ENCODE measurements around the gene C11orf42.

Gene C11orf42

DNA sequence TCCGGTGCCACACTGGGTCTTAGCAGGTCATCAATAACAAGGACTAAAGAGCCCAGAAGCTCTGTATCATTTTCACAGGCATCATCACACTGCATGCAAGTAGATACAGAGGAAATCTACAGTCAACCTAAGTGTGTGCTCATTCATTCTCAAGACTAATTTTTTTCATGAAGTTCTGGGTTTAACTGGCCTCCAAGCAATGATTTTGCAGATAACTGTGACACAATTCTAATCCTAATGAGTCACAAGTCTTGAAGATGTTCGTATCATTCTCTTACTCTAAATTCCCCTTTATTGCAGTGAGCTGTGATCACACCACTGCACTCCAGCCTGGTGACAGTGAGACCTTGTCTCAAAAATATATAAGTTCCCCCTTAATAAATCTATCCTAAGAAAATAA lies 3.9 kb upstream of the C11orf42 start:
- H3K9me3 ChIP-seq (ENCODE audit: control insufficient read depth in 1 of 2, low read length in 2 of 2): no peaks in the 10 kb centered on the region
- no peaks in the 10 kb centered on the region for H3K27me3 ChIP-seq (ENCODE audit: control insufficient read depth in 1 of 2, insufficient read depth in 2 of 2, low read length in 2 of 2)
- no peak overlapping the region for H3K4me3 ChIP-seq (ENCODE audit: low read depth in 1 of 2, low read length in 2 of 2)
- no peak overlapping the region for H3K9ac ChIP-seq (ENCODE audit: low read depth in 1 of 2, low read length in 2 of 2)
- H3K27ac ChIP-seq (ENCODE audit: low read depth, low read length): no peak overlapping the region
- peaks cover 0 to 31% of the 10 kb centered on the region in 2 donors for H3K36me3 ChIP-seq (ENCODE audit: control insufficient read depth in 1 of 2, insufficient read depth in 2 of 2, low read length in 2 of 2)
- H3K4me1 ChIP-seq (ENCODE audit: control insufficient read depth in 1 of 2, insufficient read depth in 2 of 2, low read length in 2 of 2): no peaks in the 10 kb centered on the region

- H3K9me3 ChIP-seq (ENCODE audit: control insufficient read depth in 1 of 2, low read length in 2 of 2): no peaks in the 10 kb centered on the region
- H3K9ac ChIP-seq (ENCODE audit: low read depth in 1 of 2, low read length in 2 of 2): no peak overlapping the region
- H3K4me3 ChIP-seq (ENCODE audit: low read depth in 1 of 2, low read length in 2 of 2): no peak overlapping the region
- H3K27me3 ChIP-seq (ENCODE audit: control insufficient read depth in 1 of 2, insufficient read depth in 2 of 2, low read length in 2 of 2): no peaks in the 10 kb centered on the region
- H3K36me3 ChIP-seq (ENCODE audit: control insufficient read depth in 1 of 2, insufficient read depth in 2 of 2, low read length in 2 of 2): peaks cover 4 to 36% of the 10 kb centered on the region in 2 donors
- H3K4me1 ChIP-seq (ENCODE audit: control insufficient read depth in 1 of 2, insufficient read depth in 2 of 2, low read length in 2 of 2): no peaks in the 10 kb centered on the region
- H3K27ac ChIP-seq (ENCODE audit: low read depth, low read length): no peak overlapping the region
Measured at GRCh38 chr11:6202041-6202440, 3.3 kb upstream of the C11orf42 start.

GRCh38 chr11:6203327-6203726 lies 2.0 kb upstream of the C11orf42 start:
- no peak overlapping the region for H3K4me3 ChIP-seq (ENCODE audit: low read depth in 1 of 2, low read length in 2 of 2)
- H3K27ac ChIP-seq (ENCODE audit: low read depth, low read length): no peak overlapping the region
- no peaks in the 10 kb centered on the region for H3K27me3 ChIP-seq (ENCODE audit: control insufficient read depth in 1 of 2, insufficient read depth in 2 of 2, low read length in 2 of 2)
- no peak overlapping the region for H3K9ac ChIP-seq (ENCODE audit: low read depth in 1 of 2, low read length in 2 of 2)
- H3K9me3 ChIP-seq (ENCODE audit: control insufficient read depth in 1 of 2, low read length in 2 of 2): no peaks in the 10 kb centered on the region
- H3K4me1 ChIP-seq (ENCODE audit: control insufficient read depth in 1 of 2, insufficient read depth in 2 of 2, low read length in 2 of 2): no peaks in the 10 kb centered on the region
- H3K36me3 ChIP-seq (ENCODE audit: control insufficient read depth in 1 of 2, insufficient read depth in 2 of 2, low read length in 2 of 2): peaks cover 10 to 48% of the 10 kb centered on the region in 2 donors

DNA sequence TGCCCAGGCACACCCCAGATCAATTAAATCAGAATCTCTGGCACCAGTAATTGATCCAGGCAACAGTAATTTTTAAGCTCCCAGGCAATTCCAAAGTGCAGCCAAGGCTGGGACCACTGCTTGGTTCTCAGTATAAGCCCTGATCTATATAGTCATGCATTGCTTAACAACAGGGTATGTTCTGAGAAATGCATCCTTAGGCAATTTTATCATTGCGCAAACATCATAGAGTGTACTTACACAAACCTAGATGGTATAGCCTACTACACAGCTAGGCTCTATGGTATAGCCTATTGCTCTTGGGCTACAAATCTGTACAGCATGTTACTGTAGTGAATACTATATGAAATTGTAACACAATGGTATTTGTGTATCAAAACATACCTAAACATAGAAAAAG lies 651 bp upstream of the C11orf42 start:
- no peaks in the 10 kb centered on the region for H3K9me3 ChIP-seq (ENCODE audit: control insufficient read depth in 1 of 2, low read length in 2 of 2)
- H3K4me1 ChIP-seq (ENCODE audit: control insufficient read depth in 1 of 2, insufficient read depth in 2 of 2, low read length in 2 of 2): no peaks in the 10 kb centered on the region
- no peak overlapping the region for H3K9ac ChIP-seq (ENCODE audit: low read depth in 1 of 2, low read length in 2 of 2)
- H3K27ac ChIP-seq (ENCODE audit: low read depth, low read length): no peak overlapping the region
- no peaks in the 10 kb centered on the region for H3K27me3 ChIP-seq (ENCODE audit: control insufficient read depth in 1 of 2, insufficient read depth in 2 of 2, low read length in 2 of 2)
- peaks cover 10 to 54% of the 10 kb centered on the region in 2 donors for H3K36me3 ChIP-seq (ENCODE audit: control insufficient read depth in 1 of 2, insufficient read depth in 2 of 2, low read length in 2 of 2)
- no peak overlapping the region for H3K4me3 ChIP-seq (ENCODE audit: low read depth in 1 of 2, low read length in 2 of 2)

GRCh38 chr11:6206456-6207180 lies 1.3 kb downstream of the C11orf42 start:
- Histone ChIP-seq H3K36me3 (ENCODE audit: control insufficient read depth in 1 of 2, insufficient read depth in 2 of 2, low read length in 2 of 2) (peaks cover 10 to 72% of the 10 kb centered on the region in 2 donors), H3K9me3 (ENCODE audit: control insufficient read depth in 1 of 2, low read length in 2 of 2) (no peaks in the 10 kb centered on the region), H3K4me1 (ENCODE audit: control insufficient read depth in 1 of 2, insufficient read depth in 2 of 2, low read length in 2 of 2) (no peaks in the 10 kb centered on the region), H3K27ac (ENCODE audit: low read depth, low read length) (no peak overlapping the region), H3K9ac (ENCODE audit: low read depth in 1 of 2, low read length in 2 of 2) (no peak overlapping the region), H3K27me3 (ENCODE audit: control insufficient read depth in 1 of 2, insufficient read depth in 2 of 2, low read length in 2 of 2) (no peaks in the 10 kb centered on the region), H3K4me3 (ENCODE audit: low read depth in 1 of 2, low read length in 2 of 2) (no peak overlapping the region)

DNA sequence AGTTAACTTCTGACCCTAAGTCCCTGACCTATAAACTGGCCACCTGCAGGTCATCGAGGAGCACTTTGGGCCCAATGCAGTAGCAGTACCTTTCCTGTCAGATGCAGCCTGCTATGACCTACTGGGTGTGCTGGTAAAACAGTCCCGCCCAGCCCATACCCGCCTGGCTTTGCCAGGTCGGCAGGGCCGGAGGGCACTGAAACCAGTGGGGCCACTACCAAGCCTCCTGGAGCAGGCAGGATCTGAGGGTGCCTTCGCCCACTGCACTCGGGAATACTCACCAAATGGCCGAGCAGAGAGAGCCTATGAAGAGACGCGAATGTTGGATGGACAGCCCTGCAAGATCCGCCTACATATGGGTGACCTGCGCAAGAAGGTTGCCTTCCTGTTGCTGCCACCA lies 4.4 kb downstream of the C11orf42 start:
- Histone ChIP-seq H3K27ac (ENCODE audit: low read depth, low read length) (no peak overlapping the region), H3K4me3 (ENCODE audit: low read depth in 1 of 2, low read length in 2 of 2) (no peak overlapping the region), H3K36me3 (ENCODE audit: control insufficient read depth in 1 of 2, insufficient read depth in 2 of 2, low read length in 2 of 2) (peaks cover 37 to 88% of the 10 kb centered on the region in 2 donors), H3K9me3 (ENCODE audit: control insufficient read depth in 1 of 2, low read length in 2 of 2) (no peaks in the 10 kb centered on the region), H3K9ac (ENCODE audit: low read depth in 1 of 2, low read length in 2 of 2) (no peak overlapping the region), H3K27me3 (ENCODE audit: control insufficient read depth in 1 of 2, insufficient read depth in 2 of 2, low read length in 2 of 2) (no peaks in the 10 kb centered on the region), H3K4me1 (ENCODE audit: control insufficient read depth in 1 of 2, insufficient read depth in 2 of 2, low read length in 2 of 2) (no peaks in the 10 kb centered on the region)

DNA sequence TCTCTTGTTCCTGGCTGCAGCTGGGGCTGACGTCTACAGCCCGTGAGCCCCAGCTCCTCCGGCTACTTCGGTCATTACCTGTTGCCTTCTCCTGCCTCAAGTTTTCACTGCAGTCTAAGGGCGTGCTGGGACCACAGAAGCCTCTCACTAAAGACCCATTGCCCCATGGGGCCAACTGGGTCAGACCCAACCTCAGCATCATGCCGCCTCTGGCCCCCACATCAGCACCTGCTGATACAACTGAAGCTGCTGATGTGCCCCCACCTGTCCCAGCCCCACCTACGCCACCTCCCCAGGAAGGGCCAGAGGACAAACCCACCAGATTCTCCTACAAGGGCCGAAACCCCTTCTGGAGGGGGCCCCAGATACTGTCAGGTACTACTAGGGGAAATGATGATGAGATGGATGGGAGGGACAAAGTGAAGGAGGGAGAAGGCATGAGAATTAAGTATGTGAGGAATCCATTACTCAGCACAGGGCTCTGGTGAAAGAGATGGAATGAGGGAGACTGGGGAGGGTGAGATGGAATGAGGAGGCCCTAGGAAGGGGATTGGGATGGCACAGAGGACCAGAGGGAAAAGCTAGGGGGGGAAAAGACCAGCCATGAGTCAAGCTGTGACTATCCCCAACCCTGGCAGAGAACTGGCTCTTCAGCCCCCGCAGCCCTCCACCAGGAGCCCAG lies 5.1 kb downstream of the C11orf42 start:
- Histone ChIP-seq H3K27me3 (ENCODE audit: control insufficient read depth in 1 of 2, insufficient read depth in 2 of 2, low read length in 2 of 2) (no peaks in the 10 kb centered on the region), H3K36me3 (ENCODE audit: control insufficient read depth in 1 of 2, insufficient read depth in 2 of 2, low read length in 2 of 2) (peaks cover 42 to 88% of the 10 kb centered on the region in 2 donors), H3K4me1 (ENCODE audit: control insufficient read depth in 1 of 2, insufficient read depth in 2 of 2, low read length in 2 of 2) (no peaks in the 10 kb centered on the region)

DNA sequence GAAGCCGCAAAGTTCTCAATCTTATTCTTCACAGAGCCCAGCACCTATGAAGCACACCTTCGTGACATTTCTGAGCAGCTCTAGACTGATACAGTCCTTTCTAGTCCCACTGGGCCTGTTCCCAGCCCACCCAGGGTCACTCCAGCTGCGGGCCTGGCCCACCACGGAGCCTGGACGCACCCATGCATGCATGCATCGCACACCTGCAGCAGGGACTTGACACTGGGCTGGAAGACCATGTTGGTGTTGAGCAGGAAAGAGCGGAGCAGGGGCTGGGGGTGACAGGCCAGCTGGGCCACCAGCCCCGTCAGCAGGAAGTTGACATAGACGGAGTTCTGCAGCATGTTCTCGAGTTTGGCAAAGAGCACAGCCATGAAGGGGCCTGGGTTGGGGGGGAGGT lies 9.2 kb downstream of the C11orf42 start:
- Histone ChIP-seq H3K36me3 (ENCODE audit: control insufficient read depth in 1 of 2, insufficient read depth in 2 of 2, low read length in 2 of 2) (peaks cover 63 to 97% of the 10 kb centered on the region in 2 donors), H3K9ac (ENCODE audit: low read depth in 1 of 2, low read length in 2 of 2) (no peak overlapping the region), H3K4me1 (ENCODE audit: control insufficient read depth in 1 of 2, insufficient read depth in 2 of 2, low read length in 2 of 2) (no peaks in the 10 kb centered on the region), H3K4me3 (ENCODE audit: low read depth in 1 of 2, low read length in 2 of 2) (no peak overlapping the region), H3K27ac (ENCODE audit: low read depth, low read length) (no peak overlapping the region), H3K9me3 (ENCODE audit: control insufficient read depth in 1 of 2, low read length in 2 of 2) (no peaks in the 10 kb centered on the region), H3K27me3 (ENCODE audit: control insufficient read depth in 1 of 2, insufficient read depth in 2 of 2, low read length in 2 of 2) (no peaks in the 10 kb centered on the region)

More for the DNA sequence above, 5.1 kb downstream of the C11orf42 start:
- no peak overlapping the region for H3K9ac ChIP-seq (ENCODE audit: low read depth in 1 of 2, low read length in 2 of 2)
- no peak overlapping the region for H3K27ac ChIP-seq (ENCODE audit: low read depth, low read length)
- H3K4me3 ChIP-seq (ENCODE audit: low read depth in 1 of 2, low read length in 2 of 2): no peak overlapping the region
- H3K9me3 ChIP-seq (ENCODE audit: control insufficient read depth in 1 of 2, low read length in 2 of 2): no peaks in the 10 kb centered on the region

GRCh38 chr11:6216501-6216900 lies 11.1 kb downstream of the C11orf42 start:
- H3K4me1 ChIP-seq (ENCODE audit: control insufficient read depth in 1 of 2, insufficient read depth in 2 of 2, low read length in 2 of 2): no peaks in the 10 kb centered on the region
- H3K4me3 ChIP-seq (ENCODE audit: low read depth in 1 of 2, low read length in 2 of 2): no peak overlapping the region
- peaks cover 76 to 98% of the 10 kb centered on the region in 2 donors for H3K36me3 ChIP-seq (ENCODE audit: control insufficient read depth in 1 of 2, insufficient read depth in 2 of 2, low read length in 2 of 2)
- H3K27me3 ChIP-seq (ENCODE audit: control insufficient read depth in 1 of 2, insufficient read depth in 2 of 2, low read length in 2 of 2): no peaks in the 10 kb centered on the region
- no peak overlapping the region for H3K9ac ChIP-seq (ENCODE audit: low read depth in 1 of 2, low read length in 2 of 2)
- H3K27ac ChIP-seq (ENCODE audit: low read depth, low read length): no peak overlapping the region
- no peaks in the 10 kb centered on the region for H3K9me3 ChIP-seq (ENCODE audit: control insufficient read depth in 1 of 2, low read length in 2 of 2)

DNA sequence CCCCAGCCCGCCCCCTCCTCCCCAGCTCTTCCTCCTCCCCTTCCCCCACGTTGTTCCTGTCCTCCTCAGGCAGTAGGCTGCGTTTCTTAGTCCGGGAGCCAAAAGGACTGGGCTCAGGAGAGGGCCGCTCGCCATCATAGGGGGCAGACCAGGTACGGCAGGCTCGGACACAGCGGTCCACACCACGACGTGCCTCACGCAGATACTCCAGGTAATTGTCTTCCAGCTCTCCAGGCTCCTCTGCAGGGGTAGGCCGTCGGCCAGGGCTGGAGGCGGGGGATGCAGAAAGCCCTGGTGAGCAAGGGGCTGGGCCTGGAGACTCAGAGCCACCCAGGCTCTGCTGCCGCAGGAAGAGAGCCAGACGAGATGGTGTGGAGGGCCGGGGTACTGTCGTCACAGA lies 12.4 kb downstream of the C11orf42 start:
- no peak overlapping the region for H3K4me3 ChIP-seq (ENCODE audit: low read depth in 1 of 2, low read length in 2 of 2)
- H3K27ac ChIP-seq (ENCODE audit: low read depth, low read length): no peak overlapping the region
- peaks cover 81 to 98% of the 10 kb centered on the region in 2 donors for H3K36me3 ChIP-seq (ENCODE audit: control insufficient read depth in 1 of 2, insufficient read depth in 2 of 2, low read length in 2 of 2)
- no peak overlapping the region for H3K9ac ChIP-seq (ENCODE audit: low read depth in 1 of 2, low read length in 2 of 2)
- H3K4me1 ChIP-seq (ENCODE audit: control insufficient read depth in 1 of 2, insufficient read depth in 2 of 2, low read length in 2 of 2): no peaks in the 10 kb centered on the region
- H3K27me3 ChIP-seq (ENCODE audit: control insufficient read depth in 1 of 2, insufficient read depth in 2 of 2, low read length in 2 of 2): no peaks in the 10 kb centered on the region
- no peaks in the 10 kb centered on the region for H3K9me3 ChIP-seq (ENCODE audit: control insufficient read depth in 1 of 2, low read length in 2 of 2)
